Measurements from ENCODE around the gene TSHR. TPM values are rescaled to one million over a fixed set of nuclear protein-coding genes. Genes with fewer than 3 reads are reported as not detected.

TSHR gene
- total RNA-seq, 1 experiment from 2014 or later, result not detected

GRCh38 chr14:80982711-80983110 lies 27.3 kb downstream of the TSHR start:
- ChIA-PET RAD21 (ENCODE audit: low non-redundant PET in 1 of 2, low total read pairs in 2 of 2, uncharacterized antibody in 2 of 2, unreplicated experiment in 2 of 2) (no interaction called here), CTCF (no interaction called here)

More at GRCh38 chr14:80982711-80983110, 27.3 kb downstream of the TSHR start:
- Histone ChIP-seq H2AFZ (ENCODE audit: low read depth, low read length, poor library complexity, severe bottlenecking) (no peak overlapping the region), H3K9me3 (ENCODE audit: control insufficient read depth in 1 of 2, insufficient read depth in 1 of 2, low read depth in 1 of 2, low read length in 2 of 2) (no peaks in the 10 kb centered on the region), H3K9me2 (ENCODE audit: insufficient read depth) (no peaks in the 10 kb centered on the region), H3K36me3 (ENCODE audit: control insufficient read depth in 1 of 2, insufficient read depth in 2 of 2, low read length in 2 of 2) (no peaks in the 10 kb centered on the region), H3K79me2 (ENCODE audit: insufficient read depth, low read length) (no peaks in the 10 kb centered on the region), H3K4me3 (replicated peaks in 1 of 2; ENCODE audit: low read depth in 1 of 2, low read length in 2 of 2) (no peak overlapping the region), H3K9ac (ENCODE audit: low read length) (no peak overlapping the region), H3K27me3 (ENCODE audit: insufficient read depth, low read length) (no peaks in the 10 kb centered on the region), H3K4me2 (ENCODE audit: low read length) (no peak overlapping the region), H3K27ac (ENCODE audit: low read depth, low read length) (no peak overlapping the region), H3K4me1 (ENCODE audit: control insufficient read depth in 1 of 2, insufficient read depth in 2 of 2, low read length in 2 of 2) (peaks cover 0 to 10% of the 10 kb centered on the region in 2 experiments; a peak in 2 of 4 replicates), H4K20me1 (ENCODE audit: insufficient read depth) (no peaks in the 10 kb centered on the region)
- ATAC-seq, result no peak
- intact Hi-C loops (cut with micrococcal nuclease), result no loop called here
- DNase-seq (ENCODE audit: low read depth, low spot score), result no peak
- POLR2A ChIA-PET, result no interaction called here
- TF ChIP-seq EGR1 (IDR thresholded peaks at IDR 0.05; ENCODE audit: low read depth) (no peak), SP1 (IDR thresholded peaks at IDR 0.05; ENCODE audit: low read depth) (no peak), MAX (IDR thresholded peaks at IDR 0.05) (no peak), YY1 (IDR thresholded peaks at IDR 0.05; ENCODE audit: extremely low read depth, insufficient replicate concordance, low read depth, low read length) (no peak), RAD21 (IDR thresholded peaks at IDR 0.05; ENCODE audit: low read depth) (no peak), CTCF (IDR thresholded peaks at IDR 0.05 in 2 of 3, conservative IDR thresholded peaks at IDR 0.05 in 1 of 3; ENCODE audit: borderline replicate concordance in 1 of 3, insufficient read depth in 1 of 3, low read depth in 2 of 3, low read length in 2 of 3) (no peak), ZBTB33 (IDR thresholded peaks at IDR 0.05; ENCODE audit: extremely low read depth, insufficient replicate concordance, low read length) (no peak), REST (IDR thresholded peaks at IDR 0.05; ENCODE audit: low read depth) (no peak), ATF3 (IDR thresholded peaks at IDR 0.05) (no peak), JUND (IDR thresholded peaks at IDR 0.05) (no peak), POLR2AphosphoS5 (IDR thresholded peaks at IDR 0.05; ENCODE audit: low read depth, low read length) (no peak), SIN3A (IDR thresholded peaks at IDR 0.05; ENCODE audit: low read depth) (no peak), ELF1 (IDR thresholded peaks at IDR 0.05; ENCODE audit: borderline replicate concordance, low read depth) (no peak), SRF (IDR thresholded peaks at IDR 0.05; ENCODE audit: low read depth) (no peak)
- no TSS peak for BruUV-seq (replicated peaks)

Measured in HCT116 (cell line).